Measurements from ENCODE around the gene HOXA10. TPM values are rescaled to one million over a fixed set of nuclear protein-coding genes. Genes with fewer than 3 reads are reported as not detected.

The HOXA10 gene
- total and polyA plus RNA-seq, 4 donors = 0.21 to 0.29 (median 0.26) TPM; not detected in 1

- 86 to 91% methylated on average over 22 of the region's 22 CpGs for WGBS, 2 donors
- no peak overlapping the region for H3K4me3 ChIP-seq
Measured at GRCh38 chr7:27176962-27177794, 3.1 kb upstream of the HOXA10 start.

DNA sequence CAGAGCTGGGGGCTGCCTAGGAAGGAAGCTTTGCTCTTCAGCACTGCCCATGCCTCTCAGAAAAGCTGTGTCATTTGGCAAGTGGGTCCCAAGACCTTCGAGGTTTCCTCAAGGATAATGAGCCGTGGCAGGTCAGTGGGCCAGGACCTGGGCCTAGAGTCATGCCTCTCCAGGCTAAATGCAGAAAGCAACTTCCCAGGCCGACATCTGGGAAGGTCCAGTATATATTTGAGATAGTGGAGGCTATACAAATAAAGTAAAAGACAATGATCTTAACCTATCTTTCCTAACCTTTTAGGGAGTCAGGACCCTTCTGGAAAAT lies 2.4 kb upstream of the HOXA10 start:
- H3K27me3 ChIP-seq (ENCODE audit: control insufficient read depth in 3 of 3, insufficient read depth in 3 of 3, low read length in 2 of 3) = peaks cover 23 to 91% (median 76%) of the 10 kb centered on the region in 3 donors
- H3K27ac ChIP-seq (ENCODE audit: low read depth in 1 of 2, low read length in 1 of 2) = no peak overlapping the region
- WGBS, 2 donors = 75 to 77% methylated on average over 3 of the region's 3 CpGs
- H3K4me3 ChIP-seq = no peak overlapping the region
- ATAC-seq (ENCODE audit: insufficient read depth, low FRiP score) = no peak
- no peak for TF ChIP-seq CTCF (IDR thresholded peaks at IDR 0.05; ENCODE audit: control extremely low read depth, extremely low read depth)
- DNase-seq = no peak
- H3K9ac ChIP-seq (ENCODE audit: insufficient read depth in 1 of 2, low read length in 2 of 2) = no peak overlapping the region
- peaks cover 0 to 25% (median 8%) of the 10 kb centered on the region in 5 donors for H3K4me1 ChIP-seq (ENCODE audit: control insufficient read depth in 5 of 5, insufficient read depth in 5 of 5, low read length in 5 of 5)
- H3K9me3 ChIP-seq (ENCODE audit: control insufficient read depth in 4 of 4, insufficient read depth in 3 of 4, low read length in 3 of 4) = peaks cover 0 to 17% (median 0%) of the 10 kb centered on the region in 4 donors
- H3K36me3 ChIP-seq (ENCODE audit: control insufficient read depth in 4 of 4, insufficient read depth in 4 of 4, low read length in 4 of 4) = no peaks in the 10 kb centered on the region

More at GRCh38 chr7:27176962-27177794, 3.1 kb upstream of the HOXA10 start:
- peaks cover 0 to 13% (median 0%) of the 10 kb centered on the region in 4 donors for H3K9me3 ChIP-seq (ENCODE audit: control insufficient read depth in 4 of 4, insufficient read depth in 3 of 4, low read length in 3 of 4)
- no peak overlapping the region for H3K27ac ChIP-seq (ENCODE audit: low read depth in 1 of 2, low read length in 1 of 2)
- H3K4me1 ChIP-seq (ENCODE audit: control insufficient read depth in 5 of 5, insufficient read depth in 5 of 5, low read length in 5 of 5) = peaks cover 0 to 23% (median 8%) of the 10 kb centered on the region in 5 donors
- peak in 1 of 3 donors; percentile 9 for DNase-seq
- no peak for ATAC-seq (ENCODE audit: insufficient read depth, low FRiP score)
- H3K36me3 ChIP-seq (ENCODE audit: control insufficient read depth in 4 of 4, insufficient read depth in 4 of 4, low read length in 4 of 4) = no peaks in the 10 kb centered on the region
- H3K9ac ChIP-seq (ENCODE audit: insufficient read depth in 1 of 2, low read length in 2 of 2) = no peak overlapping the region
- H3K27me3 ChIP-seq (ENCODE audit: control insufficient read depth in 3 of 3, insufficient read depth in 3 of 3, low read length in 2 of 3) = peaks cover 23 to 91% (median 75%) of the 10 kb centered on the region in 3 donors
- no peak for TF ChIP-seq CTCF (IDR thresholded peaks at IDR 0.05; ENCODE audit: control extremely low read depth, extremely low read depth)

DNA sequence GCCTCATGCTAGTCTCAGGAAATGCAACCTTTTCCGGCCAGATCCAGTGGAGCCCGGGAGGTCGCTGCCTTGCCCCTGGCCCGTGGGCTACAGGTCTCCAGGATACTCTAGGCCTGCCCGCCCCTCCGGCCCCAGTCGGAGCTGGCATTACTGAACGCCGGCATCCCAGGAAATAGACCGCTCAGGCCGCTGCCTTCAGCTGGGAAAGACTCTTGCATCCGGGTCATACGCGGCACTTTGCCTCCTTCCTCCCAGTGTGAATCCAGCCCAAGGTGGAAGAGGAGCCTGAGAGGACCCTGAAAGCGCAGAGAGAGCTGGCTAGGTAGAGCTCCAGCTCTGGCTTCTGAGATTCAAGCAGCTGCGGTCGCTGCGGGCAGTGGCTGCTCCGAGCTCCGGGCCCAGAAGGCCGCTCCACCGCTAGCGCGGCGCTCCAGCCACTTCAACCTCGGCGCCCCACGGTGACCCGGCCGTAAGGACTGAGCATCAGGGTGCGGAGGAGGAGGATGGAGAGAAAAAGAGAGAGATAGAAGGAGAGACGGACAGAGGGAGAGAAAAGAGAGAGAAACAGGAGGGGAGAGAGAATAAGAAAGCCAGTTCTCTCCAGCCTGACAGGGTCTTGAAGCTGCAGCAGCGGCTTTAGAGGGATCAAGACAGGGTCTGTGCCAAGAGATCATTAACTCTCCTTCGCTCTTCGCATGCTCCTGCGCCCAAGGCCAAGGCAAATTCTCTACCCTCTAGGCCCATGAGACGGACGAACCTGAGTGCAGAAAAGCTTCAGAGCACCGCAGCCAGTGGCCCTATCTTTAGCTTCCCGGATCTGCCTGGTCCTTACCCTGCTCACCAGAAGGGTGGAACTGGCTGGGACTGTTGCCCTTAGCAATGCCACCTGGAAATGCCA lies 1.8 kb upstream of the HOXA10 start:
- Histone ChIP-seq H3K4me1 (ENCODE audit: control insufficient read depth in 5 of 5, insufficient read depth in 5 of 5, low read length in 5 of 5) (peaks cover 0 to 25% (median 8%) of the 10 kb centered on the region in 5 donors), H3K27ac (ENCODE audit: low read depth in 1 of 2, low read length in 1 of 2) (no peak overlapping the region), H3K4me3 (no peak overlapping the region), H3K36me3 (ENCODE audit: control insufficient read depth in 4 of 4, insufficient read depth in 4 of 4, low read length in 4 of 4) (no peaks in the 10 kb centered on the region), H3K9me3 (ENCODE audit: control insufficient read depth in 4 of 4, insufficient read depth in 3 of 4, low read length in 3 of 4) (peaks cover 0 to 20% (median 0%) of the 10 kb centered on the region in 4 donors), H3K27me3 (ENCODE audit: control insufficient read depth in 3 of 3, insufficient read depth in 3 of 3, low read length in 2 of 3) (peaks cover 23 to 92% (median 78%) of the 10 kb centered on the region in 3 donors), H3K9ac (ENCODE audit: insufficient read depth in 1 of 2, low read length in 2 of 2) (no peak overlapping the region)
- ATAC-seq (ENCODE audit: insufficient read depth, low FRiP score) = no peak
- DNase-seq = peak in 1 of 3 donors; percentile 12
- TF ChIP-seq CTCF (IDR thresholded peaks at IDR 0.05; ENCODE audit: control extremely low read depth, extremely low read depth) = no peak
- WGBS, 2 donors = 64 to 75% methylated on average over 40 of the region's 40 CpGs

All from lung (tissue), 12 donors.